ACC112 (cell line): ENCODE data around the gene IRAK1BP1.
"Not testable (repeated sequence)": the region's sequence is repeated elsewhere in the genome, so short reads cannot be mapped to it uniquely, and the experiment has no call there.

Source experiments
- H2AFZ ChIP-seq: fragments of 200-600 bp; sonication (generic); one replicate; pipeline ENCODE4 v1.6.0; 2017; ENCODE audit warnings: antibody characterized with exemption, low read length; ENCODE audit not compliant: unreplicated experiment
- H3K27ac ChIP-seq: fragments of 200-600 bp; sonication (generic); 2 replicates; pipeline ENCODE4 v1.5.1; 2014; ENCODE audit warnings: low read depth, mild to moderate bottlenecking, antibody characterized with exemption, low read length, moderate library complexity
- H3K27me3 ChIP-seq: fragments of 200-600 bp; sonication (generic); 2 replicates; pipeline ENCODE4 v1.6.1; 2014; ENCODE audit warnings: mild to moderate bottlenecking, antibody characterized with exemption, low read length, moderate library complexity, mixed read lengths; ENCODE audit not compliant: insufficient read depth
- H3K36me3 ChIP-seq: fragments of 200-600 bp; sonication (generic); 2 replicates; pipeline ENCODE4 v1.6.1; 2016; ENCODE audit warnings: mild to moderate bottlenecking, antibody characterized with exemption, low read length, moderate library complexity, mixed read lengths; ENCODE audit not compliant: insufficient read depth
- H3K4me1 ChIP-seq: fragments of 200-600 bp; sonication (generic); one replicate; pipeline ENCODE4 v1.6.1; 2016; ENCODE audit warnings: low read length, mixed read lengths; ENCODE audit not compliant: insufficient read depth, unreplicated experiment, control insufficient read depth
- H3K4me3 ChIP-seq: fragments of 200-600 bp; sonication (generic); 2 replicates; pipeline ENCODE4 v1.5.1; 2014; ENCODE audit warnings: mild to moderate bottlenecking, low read depth, low read length
- H3K79me2 ChIP-seq: fragments of 200-600 bp; sonication (generic); one replicate; pipeline ENCODE4 v1.6.0; 2016; ENCODE audit warnings: low read length; ENCODE audit not compliant: control insufficient read depth, unreplicated experiment, insufficient read depth

The IRAK1BP1 gene

DNA sequence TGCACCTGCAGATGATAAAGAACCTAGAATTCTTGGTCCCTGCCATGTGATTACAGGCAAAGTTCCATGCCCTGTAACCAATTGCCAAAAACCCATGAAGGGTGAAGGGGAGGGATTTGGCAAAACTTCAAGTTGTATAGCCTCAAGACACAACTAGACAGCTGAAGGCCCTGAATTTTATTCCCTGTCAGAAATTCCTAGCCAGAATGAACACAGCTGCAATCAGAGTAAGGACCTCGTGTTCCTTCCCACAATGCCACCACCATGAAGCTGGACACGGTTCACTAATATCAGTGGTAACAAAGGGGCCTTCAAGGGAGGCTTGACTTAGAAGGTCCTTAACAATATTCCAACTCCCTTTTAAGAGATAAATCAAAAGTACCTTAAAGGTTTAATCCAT, 22.5 kb upstream of the IRAK1BP1 start:
- Histone ChIP-seq H3K79me2 (no peaks in the 10 kb centered on the region), H3K27ac (no peak overlapping the region), H2AFZ (no peak overlapping the region), H3K4me3 (no peak overlapping the region), H3K4me1 (no peaks in the 10 kb centered on the region), H3K27me3 (no peaks in the 10 kb centered on the region), H3K36me3 (no peaks in the 10 kb centered on the region)

DNA sequence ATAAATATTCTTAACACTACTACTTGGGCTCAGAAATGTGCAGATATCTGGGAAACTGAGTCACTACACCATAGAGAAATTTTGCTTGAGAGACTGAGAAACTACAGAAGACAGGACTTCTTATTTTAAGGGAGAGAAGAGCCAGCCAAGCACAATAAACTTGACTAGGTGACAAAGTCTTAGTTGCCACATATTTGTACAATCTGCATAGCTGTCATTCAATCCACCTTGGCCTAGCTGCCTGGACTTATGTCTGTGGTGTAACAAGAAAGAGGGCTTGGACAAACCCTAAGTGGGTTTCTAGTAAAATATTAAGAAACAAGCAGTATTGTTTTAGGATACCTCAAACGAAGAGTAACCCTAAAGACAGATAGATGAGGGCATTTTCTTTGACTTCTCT, 21.8 kb upstream of the IRAK1BP1 start:
- H3K4me1 ChIP-seq: no peaks in the 10 kb centered on the region
- H3K27me3 ChIP-seq: no peaks in the 10 kb centered on the region
- no peak overlapping the region for H3K4me3 ChIP-seq
- H3K36me3 ChIP-seq: no peaks in the 10 kb centered on the region
- no peaks in the 10 kb centered on the region for H3K79me2 ChIP-seq
- no peak overlapping the region for H3K27ac ChIP-seq
- no peak overlapping the region for H2AFZ ChIP-seq

DNA sequence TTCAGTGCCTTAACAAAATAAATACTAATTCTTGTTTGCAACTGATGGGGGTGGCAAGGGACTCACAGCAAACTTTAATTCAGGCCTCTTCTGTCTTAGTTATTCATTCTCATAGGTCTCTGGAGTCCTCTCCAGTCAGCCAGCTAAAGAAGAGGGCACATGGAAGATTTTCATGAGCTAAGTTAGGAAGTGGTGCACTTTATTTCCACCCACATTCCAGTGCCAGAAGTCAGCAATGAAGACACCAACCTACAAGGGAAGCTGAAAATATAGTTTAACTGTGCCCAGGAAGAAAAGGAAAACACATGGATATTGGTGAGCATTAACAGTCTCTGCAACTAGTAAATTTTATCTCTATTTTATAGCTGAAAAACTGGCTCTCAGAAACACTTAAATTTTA, 16.7 kb upstream of the IRAK1BP1 start:
- Histone ChIP-seq H3K4me3 (no peak overlapping the region), H3K79me2 (no peaks in the 10 kb centered on the region), H3K27me3 (no peaks in the 10 kb centered on the region), H3K4me1 (no peaks in the 10 kb centered on the region), H3K27ac (no peak overlapping the region), H3K36me3 (no peaks in the 10 kb centered on the region), H2AFZ (no peak overlapping the region)

DNA sequence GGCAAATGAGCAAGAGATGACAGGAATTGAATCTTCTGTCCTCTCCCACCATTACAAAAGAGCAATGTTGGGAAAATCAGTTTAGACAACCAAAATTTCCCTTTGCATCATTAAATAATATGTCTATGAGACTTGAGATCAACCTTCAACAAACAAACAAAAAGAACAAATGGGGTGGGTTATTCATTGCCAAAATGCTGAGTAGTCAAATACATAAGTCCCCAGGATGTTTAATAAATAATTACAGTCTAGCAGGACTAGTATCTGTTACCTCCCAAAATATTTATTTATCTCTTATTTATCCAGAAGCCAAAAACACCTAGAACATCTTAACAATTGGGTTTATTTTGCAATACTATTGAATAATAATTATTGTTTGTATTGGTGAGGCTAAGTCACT, 16.2 kb upstream of the IRAK1BP1 start:
- no peaks in the 10 kb centered on the region for H3K36me3 ChIP-seq
- H3K27ac ChIP-seq: no peak overlapping the region
- no peaks in the 10 kb centered on the region for H3K4me1 ChIP-seq
- no peak overlapping the region for H3K4me3 ChIP-seq
- no peaks in the 10 kb centered on the region for H3K27me3 ChIP-seq
- H2AFZ ChIP-seq: no peak overlapping the region
- H3K79me2 ChIP-seq: no peaks in the 10 kb centered on the region

DNA sequence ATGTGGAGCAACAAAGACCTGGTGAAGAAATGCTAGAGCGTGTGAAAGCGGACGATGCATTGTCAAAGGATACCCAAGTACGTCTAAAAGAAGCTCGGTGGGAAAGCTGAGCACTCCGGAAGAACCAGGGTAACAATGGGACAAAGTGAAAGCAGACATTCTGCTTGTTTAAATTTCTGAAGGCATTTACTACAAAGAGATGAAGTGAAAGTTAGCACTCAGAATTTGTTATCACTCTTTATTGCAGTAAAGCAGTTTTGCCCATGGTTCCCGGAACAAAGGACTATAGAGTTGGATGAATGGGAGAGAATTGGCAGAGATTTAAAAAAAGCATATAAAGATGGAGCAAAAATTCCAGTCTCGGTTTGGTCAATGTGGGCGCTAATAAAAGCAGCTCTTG, 12.8 kb upstream of the IRAK1BP1 start:
- no peaks in the 10 kb centered on the region for H3K79me2 ChIP-seq
- no peak overlapping the region for H3K27ac ChIP-seq
- H3K4me3 ChIP-seq: no peak overlapping the region
- H3K36me3 ChIP-seq: no peaks in the 10 kb centered on the region
- no peaks in the 10 kb centered on the region for H3K4me1 ChIP-seq
- H2AFZ ChIP-seq: no peak overlapping the region
- no peaks in the 10 kb centered on the region for H3K27me3 ChIP-seq

DNA sequence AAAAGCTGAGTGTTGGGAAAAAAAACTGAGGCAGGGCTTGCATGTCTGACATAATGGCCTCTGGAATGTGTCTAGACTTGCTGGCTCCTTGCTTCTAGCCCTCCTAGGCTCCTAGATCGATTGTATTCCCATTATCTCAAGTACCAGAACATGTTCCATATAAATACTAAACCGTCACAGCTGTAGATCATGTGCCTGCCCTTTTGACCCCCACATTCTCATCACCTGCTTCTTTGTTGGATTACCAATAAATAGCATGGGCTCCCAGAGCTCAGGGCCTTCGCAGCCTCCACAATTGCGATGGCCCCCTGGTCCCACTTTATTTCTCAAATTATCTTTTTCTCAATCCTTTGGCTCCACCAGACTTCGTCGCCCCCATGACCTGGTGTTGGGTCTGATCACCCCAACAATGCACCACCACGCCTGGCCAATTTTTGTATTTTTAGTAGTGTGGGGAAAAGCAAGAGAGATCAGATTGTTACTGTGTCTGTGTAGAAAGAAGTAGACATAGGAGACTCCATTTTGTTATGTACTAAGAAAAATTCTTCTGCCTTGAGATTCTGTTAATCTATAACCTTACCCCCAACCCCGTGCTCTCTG, 8.9 kb upstream of the IRAK1BP1 start:
- not testable (repeated sequence) for H3K36me3 ChIP-seq, H3K79me2 ChIP-seq, H3K27ac ChIP-seq, H2AFZ ChIP-seq, H3K4me1 ChIP-seq, H3K4me3 ChIP-seq, H3K27me3 ChIP-seq

DNA sequence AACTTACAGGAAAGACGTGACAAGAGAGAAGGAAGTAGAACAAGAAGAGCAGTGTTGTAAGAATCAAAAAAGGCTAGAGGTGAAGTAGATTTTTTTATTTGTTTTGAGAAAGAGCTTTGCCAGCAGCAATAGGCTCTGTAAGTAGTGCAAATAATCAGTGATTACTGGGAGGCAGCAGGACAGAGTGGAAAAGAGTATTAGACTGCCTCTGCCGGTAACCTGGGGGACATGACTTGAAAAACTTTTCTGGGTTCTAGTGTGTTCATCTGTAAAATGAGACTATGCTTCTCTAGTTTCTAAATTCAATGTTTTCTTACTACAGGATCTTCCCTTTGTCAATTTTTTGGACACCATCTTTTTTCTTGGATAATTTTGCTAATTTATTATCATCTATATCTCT, 5.8 kb upstream of the IRAK1BP1 start:
- H3K4me1 ChIP-seq: no peaks in the 10 kb centered on the region
- H3K36me3 ChIP-seq: no peaks in the 10 kb centered on the region
- no peaks in the 10 kb centered on the region for H3K79me2 ChIP-seq
- no peak overlapping the region for H3K27ac ChIP-seq
- no peak overlapping the region for H3K4me3 ChIP-seq
- H2AFZ ChIP-seq: no peak overlapping the region
- no peaks in the 10 kb centered on the region for H3K27me3 ChIP-seq

DNA sequence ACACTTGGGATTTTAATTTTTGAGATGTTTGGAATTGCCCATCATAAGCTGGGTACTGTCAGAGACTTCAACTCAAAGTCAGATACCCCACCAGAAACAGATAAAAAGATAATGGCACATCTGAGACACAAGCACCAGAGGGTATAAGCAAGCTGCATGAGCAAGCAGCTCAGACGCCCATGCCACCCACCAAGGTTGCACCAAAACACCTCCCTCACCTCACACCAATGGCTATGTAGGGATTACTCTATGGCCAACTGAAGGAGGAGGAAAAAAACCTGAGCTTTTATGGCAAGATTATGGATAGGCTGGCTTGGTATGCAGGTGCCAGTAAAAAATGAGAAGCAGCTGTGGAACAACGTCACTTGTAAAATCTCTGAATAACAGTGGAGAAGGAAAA, 3.8 kb upstream of the IRAK1BP1 start:
- H3K4me1 ChIP-seq: no peaks in the 10 kb centered on the region
- H3K27ac ChIP-seq: no peak overlapping the region
- no peaks in the 10 kb centered on the region for H3K27me3 ChIP-seq
- H3K36me3 ChIP-seq: no peaks in the 10 kb centered on the region
- no peak overlapping the region for H2AFZ ChIP-seq
- no peak overlapping the region for H3K4me3 ChIP-seq
- peaks cover 3% of the 10 kb centered on the region for H3K79me2 ChIP-seq

DNA sequence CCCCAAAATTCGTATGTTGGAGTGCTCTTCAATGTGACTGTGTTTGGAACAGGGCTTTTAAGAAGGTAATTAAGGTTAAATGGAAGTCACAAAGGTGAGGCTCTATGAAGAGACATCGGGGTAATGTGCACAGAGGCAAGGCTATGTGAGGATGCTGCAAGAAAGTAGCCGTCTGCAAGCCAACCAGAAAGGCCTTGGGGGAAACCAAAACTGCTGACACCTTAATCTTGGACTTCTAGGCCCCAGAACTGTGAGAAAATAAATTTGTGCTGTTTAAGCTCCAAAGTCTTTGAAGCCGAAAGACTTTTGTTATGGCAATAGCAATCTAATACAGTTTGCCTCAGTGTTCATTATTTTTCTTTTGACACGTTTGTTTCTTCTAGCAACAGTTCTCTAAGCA, 2.4 kb upstream of the IRAK1BP1 start:
- H2AFZ ChIP-seq: no peak overlapping the region
- H3K4me1 ChIP-seq: no peaks in the 10 kb centered on the region
- no peak overlapping the region for H3K27ac ChIP-seq
- peaks cover 4% of the 10 kb centered on the region for H3K79me2 ChIP-seq
- H3K4me3 ChIP-seq: no peak overlapping the region
- no peaks in the 10 kb centered on the region for H3K27me3 ChIP-seq
- H3K36me3 ChIP-seq: no peaks in the 10 kb centered on the region

DNA sequence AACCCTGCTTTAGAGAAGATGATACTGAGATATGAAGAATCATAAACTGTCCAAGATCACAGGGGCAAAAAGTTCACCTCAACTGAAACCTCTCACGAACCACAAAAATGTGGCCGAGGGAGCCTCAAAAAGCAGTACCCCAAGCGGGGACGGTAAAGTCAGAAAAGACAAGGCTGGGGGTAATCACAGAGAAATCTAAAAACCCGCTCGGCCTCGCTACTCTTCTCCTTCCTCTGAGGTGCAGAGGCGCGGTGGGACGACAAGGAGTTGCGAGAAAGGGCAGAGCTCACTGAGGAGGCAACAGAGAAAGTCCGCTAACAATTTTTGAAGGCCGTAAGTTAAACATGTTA, 356 bp upstream of the IRAK1BP1 start:
- H3K4me3 ChIP-seq: peak overlapping the region; percentile 92
- no peaks in the 10 kb centered on the region for H3K4me1 ChIP-seq
- no peaks in the 10 kb centered on the region for H3K36me3 ChIP-seq
- H2AFZ ChIP-seq: peak overlapping the region; percentile 99
- peaks cover 4% of the 10 kb centered on the region for H3K79me2 ChIP-seq
- H3K27me3 ChIP-seq: no peaks in the 10 kb centered on the region
- H3K27ac ChIP-seq: no peak overlapping the region

DNA sequence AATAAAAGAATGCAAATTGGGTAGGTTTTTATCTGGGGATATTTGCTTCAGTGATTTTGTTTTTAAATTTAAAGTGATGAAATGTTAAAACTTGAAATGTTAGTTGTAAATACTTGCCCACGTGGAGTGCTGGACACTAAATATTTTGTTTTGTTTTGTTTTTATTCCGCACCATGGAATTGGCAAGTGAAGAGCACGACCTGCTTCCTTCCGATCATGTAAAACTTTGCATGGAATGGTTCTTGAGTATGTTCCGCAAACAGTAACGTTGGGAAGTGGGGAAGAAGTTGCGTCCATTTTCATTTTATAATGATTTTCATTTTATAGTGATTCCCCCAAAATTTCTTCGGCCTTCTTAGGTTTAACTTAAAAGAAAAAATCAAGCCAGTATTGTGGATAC, 765 bp downstream of the IRAK1BP1 start:
- Histone ChIP-seq H3K27ac (no peak overlapping the region), H3K4me3 (peak overlapping the region; percentile 92), H3K79me2 (peaks cover 4% of the 10 kb centered on the region), H2AFZ (peak overlapping the region; percentile 99), H3K27me3 (no peaks in the 10 kb centered on the region), H3K36me3 (no peaks in the 10 kb centered on the region), H3K4me1 (no peaks in the 10 kb centered on the region)
